ENCODE results near the gene REXO4. TPM values are rescaled to one million over a fixed set of nuclear protein-coding genes. Genes with fewer than 3 reads are reported as not detected.
A peak's percentile ranks its signal among the peaks of the same experiment; 100 is the strongest.

The REXO4 gene
- total and polyA plus RNA-seq, 4 donors: 7.4 to 12.1 (median 9.1) TPM

GRCh38 chr9:133404454-133405002 lies 13.3 kb downstream of the REXO4 start:
- H3K36me3 ChIP-seq (ENCODE audit: control insufficient read depth in 4 of 4, insufficient read depth in 3 of 4, low read depth in 1 of 4, low read length in 3 of 4): peaks cover 3 to 20% (median 6%) of the 10 kb centered on the region in 4 donors
- H3K27ac ChIP-seq (ENCODE audit: low read depth in 1 of 2, low read length in 2 of 2): no peak overlapping the region
- no peak for TF ChIP-seq NR2F2 (IDR thresholded peaks at IDR 0.05)
- TF ChIP-seq HNF4G (IDR thresholded peaks at IDR 0.05): no peak
- no peak for TF ChIP-seq RXRA (IDR thresholded peaks at IDR 0.05)
- TF ChIP-seq HNF4A (conservative IDR thresholded peaks at IDR 0.05): no peak
- TF ChIP-seq JUND (IDR thresholded peaks at IDR 0.05): no peak
- TF ChIP-seq TAF1 (conservative IDR thresholded peaks at IDR 0.05): no peak
- TF ChIP-seq, protein P1, sequence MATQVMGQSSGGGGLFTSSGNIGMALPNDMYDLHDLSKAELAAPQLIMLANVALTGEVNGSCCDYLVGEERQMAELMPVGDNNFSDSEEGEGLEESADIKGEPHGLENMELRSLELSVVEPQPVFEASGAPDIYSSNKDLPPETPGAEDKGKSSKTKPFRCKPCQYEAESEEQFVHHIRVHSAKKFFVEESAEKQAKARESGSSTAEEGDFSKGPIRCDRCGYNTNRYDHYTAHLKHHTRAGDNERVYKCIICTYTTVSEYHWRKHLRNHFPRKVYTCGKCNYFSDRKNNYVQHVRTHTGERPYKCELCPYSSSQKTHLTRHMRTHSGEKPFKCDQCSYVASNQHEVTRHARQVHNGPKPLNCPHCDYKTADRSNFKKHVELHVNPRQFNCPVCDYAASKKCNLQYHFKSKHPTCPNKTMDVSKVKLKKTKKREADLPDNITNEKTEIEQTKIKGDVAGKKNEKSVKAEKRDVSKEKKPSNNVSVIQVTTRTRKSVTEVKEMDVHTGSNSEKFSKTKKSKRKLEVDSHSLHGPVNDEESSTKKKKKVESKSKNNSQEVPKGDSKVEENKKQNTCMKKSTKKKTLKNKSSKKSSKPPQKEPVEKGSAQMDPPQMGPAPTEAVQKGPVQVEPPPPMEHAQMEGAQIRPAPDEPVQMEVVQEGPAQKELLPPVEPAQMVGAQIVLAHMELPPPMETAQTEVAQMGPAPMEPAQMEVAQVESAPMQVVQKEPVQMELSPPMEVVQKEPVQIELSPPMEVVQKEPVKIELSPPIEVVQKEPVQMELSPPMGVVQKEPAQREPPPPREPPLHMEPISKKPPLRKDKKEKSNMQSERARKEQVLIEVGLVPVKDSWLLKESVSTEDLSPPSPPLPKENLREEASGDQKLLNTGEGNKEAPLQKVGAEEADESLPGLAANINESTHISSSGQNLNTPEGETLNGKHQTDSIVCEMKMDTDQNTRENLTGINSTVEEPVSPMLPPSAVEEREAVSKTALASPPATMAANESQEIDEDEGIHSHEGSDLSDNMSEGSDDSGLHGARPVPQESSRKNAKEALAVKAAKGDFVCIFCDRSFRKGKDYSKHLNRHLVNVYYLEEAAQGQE (IDR thresholded peaks at IDR 0.05): no peak
- TF ChIP-seq FOXA1 (IDR thresholded peaks at IDR 0.05): no peak
- no peak for TF ChIP-seq EGR1 (IDR thresholded peaks at IDR 0.05; ENCODE audit: low read depth in 2 of 2)
- TF ChIP-seq, protein P2, sequence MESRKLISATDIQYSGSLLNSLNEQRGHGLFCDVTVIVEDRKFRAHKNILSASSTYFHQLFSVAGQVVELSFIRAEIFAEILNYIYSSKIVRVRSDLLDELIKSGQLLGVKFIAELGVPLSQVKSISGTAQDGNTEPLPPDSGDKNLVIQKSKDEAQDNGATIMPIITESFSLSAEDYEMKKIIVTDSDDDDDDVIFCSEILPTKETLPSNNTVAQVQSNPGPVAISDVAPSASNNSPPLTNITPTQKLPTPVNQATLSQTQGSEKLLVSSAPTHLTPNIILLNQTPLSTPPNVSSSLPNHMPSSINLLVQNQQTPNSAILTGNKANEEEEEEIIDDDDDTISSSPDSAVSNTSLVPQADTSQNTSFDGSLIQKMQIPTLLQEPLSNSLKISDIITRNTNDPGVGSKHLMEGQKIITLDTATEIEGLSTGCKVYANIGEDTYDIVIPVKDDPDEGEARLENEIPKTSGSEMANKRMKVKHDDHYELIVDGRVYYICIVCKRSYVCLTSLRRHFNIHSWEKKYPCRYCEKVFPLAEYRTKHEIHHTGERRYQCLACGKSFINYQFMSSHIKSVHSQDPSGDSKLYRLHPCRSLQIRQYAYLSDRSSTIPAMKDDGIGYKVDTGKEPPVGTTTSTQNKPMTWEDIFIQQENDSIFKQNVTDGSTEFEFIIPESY (IDR thresholded peaks at IDR 0.05): no peak
- no peaks in the 10 kb centered on the region for H3K27me3 ChIP-seq (ENCODE audit: control insufficient read depth in 4 of 4, insufficient read depth in 4 of 4, low read length in 3 of 4)
- DNase-seq (ENCODE audit: low spot score): no peak
- no peak overlapping the region for H3K9ac ChIP-seq (ENCODE audit: low read depth in 1 of 2, low read length in 2 of 2)
- 87% methylated on average over 12 of the region's 12 CpGs for WGBS
- H3K9me3 ChIP-seq (ENCODE audit: control insufficient read depth in 4 of 4, low read length in 3 of 4): no peaks in the 10 kb centered on the region
- no peak overlapping the region for H3K4me3 ChIP-seq (ENCODE audit: low read depth in 1 of 3, low read length in 3 of 3)
- peaks cover 0 to 17% (median 9%) of the 10 kb centered on the region in 4 donors for H3K4me1 ChIP-seq (ENCODE audit: control insufficient read depth in 4 of 4, insufficient read depth in 4 of 4, low read length in 3 of 4)

GRCh38 chr9:133403766-133404453 lies 13.9 kb downstream of the REXO4 start:
- peak; percentile 56 for DNase-seq (ENCODE audit: low spot score)
- Histone ChIP-seq H3K27ac (ENCODE audit: low read depth in 1 of 2, low read length in 2 of 2) (no peak overlapping the region), H3K9ac (ENCODE audit: low read depth in 1 of 2, low read length in 2 of 2) (no peak overlapping the region), H3K27me3 (ENCODE audit: control insufficient read depth in 4 of 4, insufficient read depth in 4 of 4, low read length in 3 of 4) (no peaks in the 10 kb centered on the region), H3K9me3 (ENCODE audit: control insufficient read depth in 4 of 4, low read length in 3 of 4) (no peaks in the 10 kb centered on the region), H3K36me3 (ENCODE audit: control insufficient read depth in 4 of 4, insufficient read depth in 3 of 4, low read depth in 1 of 4, low read length in 3 of 4) (peaks cover 0 to 15% (median 6%) of the 10 kb centered on the region in 4 donors), H3K4me3 (ENCODE audit: low read depth in 1 of 3, low read length in 3 of 3) (no peak overlapping the region), H3K4me1 (ENCODE audit: control insufficient read depth in 4 of 4, insufficient read depth in 4 of 4, low read length in 3 of 4) (peaks cover 0 to 17% (median 9%) of the 10 kb centered on the region in 4 donors)
- 73% methylated on average over 16 of the region's 16 CpGs for WGBS
- TF ChIP-seq FOXA2 (IDR thresholded peaks at IDR 0.05) (no peak), SP1 (IDR thresholded peaks at IDR 0.05) (no peak), RAD21 (IDR thresholded peaks at IDR 0.05) (peak; percentile 79 to 88), HNF4A (conservative IDR thresholded peaks at IDR 0.05) (no peak), FOXA1 (IDR thresholded peaks at IDR 0.05) (no peak), JUND (IDR thresholded peaks at IDR 0.05) (no peak), HNF4G (IDR thresholded peaks at IDR 0.05) (no peak), NR2F2 (IDR thresholded peaks at IDR 0.05) (no peak)
- TF ChIP-seq, protein P1 (IDR thresholded peaks at IDR 0.05): no peak
- TF ChIP-seq, protein P3, sequence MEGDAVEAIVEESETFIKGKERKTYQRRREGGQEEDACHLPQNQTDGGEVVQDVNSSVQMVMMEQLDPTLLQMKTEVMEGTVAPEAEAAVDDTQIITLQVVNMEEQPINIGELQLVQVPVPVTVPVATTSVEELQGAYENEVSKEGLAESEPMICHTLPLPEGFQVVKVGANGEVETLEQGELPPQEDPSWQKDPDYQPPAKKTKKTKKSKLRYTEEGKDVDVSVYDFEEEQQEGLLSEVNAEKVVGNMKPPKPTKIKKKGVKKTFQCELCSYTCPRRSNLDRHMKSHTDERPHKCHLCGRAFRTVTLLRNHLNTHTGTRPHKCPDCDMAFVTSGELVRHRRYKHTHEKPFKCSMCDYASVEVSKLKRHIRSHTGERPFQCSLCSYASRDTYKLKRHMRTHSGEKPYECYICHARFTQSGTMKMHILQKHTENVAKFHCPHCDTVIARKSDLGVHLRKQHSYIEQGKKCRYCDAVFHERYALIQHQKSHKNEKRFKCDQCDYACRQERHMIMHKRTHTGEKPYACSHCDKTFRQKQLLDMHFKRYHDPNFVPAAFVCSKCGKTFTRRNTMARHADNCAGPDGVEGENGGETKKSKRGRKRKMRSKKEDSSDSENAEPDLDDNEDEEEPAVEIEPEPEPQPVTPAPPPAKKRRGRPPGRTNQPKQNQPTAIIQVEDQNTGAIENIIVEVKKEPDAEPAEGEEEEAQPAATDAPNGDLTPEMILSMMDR (IDR thresholded peaks at IDR 0.05; ENCODE audit: low read depth, low read length, missing input control): peak; percentile 77
